ENCODE data around the gene PLAAT2.
"Not testable (repeated sequence)": the region's sequence is repeated elsewhere in the genome, so short reads cannot be mapped to it uniquely, and the experiment has no call there.

Gene PLAAT2

DNA sequence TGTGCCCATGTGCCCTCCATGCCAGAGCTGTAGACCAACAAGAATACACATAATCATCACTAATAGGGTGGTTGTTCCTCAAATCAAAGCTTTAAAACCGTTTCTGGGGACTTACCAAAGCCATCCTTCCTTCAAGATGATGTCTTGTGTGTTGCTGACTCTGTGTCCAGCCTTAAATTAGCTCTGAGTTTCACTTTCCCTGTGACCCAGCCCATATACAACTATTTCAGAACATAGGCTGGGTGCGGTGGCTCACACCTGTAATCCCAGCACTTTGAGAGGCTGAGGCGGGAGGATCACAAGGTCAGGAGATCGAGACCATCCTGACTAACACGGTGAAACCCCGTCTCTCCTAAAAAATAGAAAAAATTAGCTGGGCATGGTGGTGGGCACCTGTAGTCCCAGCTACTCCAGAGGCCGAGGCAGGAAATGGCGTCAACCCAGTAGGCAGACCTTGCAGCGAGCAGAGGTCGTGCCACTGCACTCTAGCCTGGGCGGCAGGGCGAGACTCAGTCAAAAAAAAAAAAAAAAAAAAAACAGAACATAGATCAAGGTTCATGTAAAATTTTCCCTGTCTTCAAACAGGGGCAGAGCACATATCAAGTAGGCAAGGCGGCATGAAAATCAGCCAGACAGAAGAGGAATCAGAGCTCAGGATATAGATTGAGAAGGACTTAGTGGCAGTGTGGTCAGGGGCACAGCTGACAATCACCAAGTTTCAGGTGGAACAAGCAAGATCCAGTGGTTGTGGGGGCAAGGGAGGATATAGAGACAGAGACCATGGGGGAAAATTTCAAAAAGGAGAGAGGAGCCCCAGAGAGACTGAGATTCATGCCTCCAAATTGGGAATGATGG, at the start of gene PLAAT2:
PLAAT2 (minus strand) TSS at position 179 of the 855 bp plus-strand sequence; CDS start at position 124, 55 bp downstream.
- DNase-seq, result no peak

GRCh38 chr11:63612181-63612580, 49.0 kb upstream of the PLAAT2 start:
- no peak for DNase-seq

DNA sequence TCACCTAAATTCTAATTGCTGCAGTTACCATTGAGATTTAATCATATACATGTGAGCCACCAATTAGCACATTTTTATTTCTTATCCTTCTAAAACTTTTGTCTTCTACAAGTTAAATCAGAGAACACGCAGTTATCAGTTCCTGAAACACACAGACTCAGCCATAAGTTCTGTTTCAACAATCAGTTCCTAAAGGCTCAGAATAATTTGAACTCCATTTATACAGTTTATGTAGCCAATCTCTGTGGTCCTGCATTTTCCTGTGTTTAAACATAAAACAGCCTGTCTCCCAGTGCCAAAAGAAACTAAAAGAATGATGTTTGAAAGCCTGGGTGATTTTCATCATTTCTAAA, 48.2 kb upstream of the PLAAT2 start:
- DNase-seq, result no peak

DNA sequence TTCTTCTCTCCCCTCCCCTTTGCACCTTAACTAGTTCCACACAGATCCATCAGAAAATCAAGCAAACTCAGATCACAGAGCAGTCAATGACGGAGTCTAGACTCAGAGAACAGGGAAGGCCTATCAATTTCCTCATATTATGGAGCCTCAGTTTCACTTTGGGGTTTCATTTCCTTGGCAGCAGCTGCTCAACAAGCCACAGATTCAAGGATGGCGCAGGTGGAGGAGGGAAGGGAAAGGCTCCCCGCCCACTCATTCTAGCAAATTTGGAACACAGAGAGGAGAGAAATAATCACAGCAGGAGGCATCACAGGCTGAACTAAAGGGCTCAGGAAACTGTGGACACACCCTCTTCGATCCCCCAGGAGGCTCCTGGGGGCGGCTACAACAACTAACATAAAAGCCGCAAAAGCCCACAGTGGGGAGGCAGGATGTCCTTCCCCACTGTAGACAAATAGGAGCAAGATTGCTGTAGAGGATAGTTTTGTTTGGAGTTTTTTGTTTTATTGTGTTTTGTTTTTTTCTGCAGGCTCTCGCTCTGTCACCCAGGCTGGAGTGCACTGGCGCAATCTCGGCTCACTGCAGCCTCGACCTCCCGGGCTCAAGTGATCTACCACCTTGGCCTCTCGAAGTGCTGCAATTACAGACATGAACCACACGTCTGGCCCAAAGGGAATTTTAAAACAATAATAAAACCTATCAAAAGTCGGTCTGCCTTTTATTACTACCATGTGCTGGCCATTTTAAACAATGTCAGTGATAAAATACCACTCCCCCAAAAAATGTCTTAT, 47.6 kb upstream of the PLAAT2 start:
- peak; percentile 70 for DNase-seq

- DNase-seq, result no peak
These were observed 46.9 kb upstream of the PLAAT2 start for GRCh38 chr11:63609971-63610580.

GRCh38 chr11:63609536-63609935, 46.4 kb upstream of the PLAAT2 start:
- no peak for DNase-seq

GRCh38 chr11:63608353-63609345, 45.5 kb upstream of the PLAAT2 start:
- no peak for DNase-seq

GRCh38 chr11:63603180-63603518, 40.0 kb upstream of the PLAAT2 start:
- no peak for DNase-seq

- not testable (repeated sequence) for DNase-seq
These were observed 39.4 kb upstream of the PLAAT2 start for GRCh38 chr11:63602290-63603179.

GRCh38 chr11:63599211-63600122, 36.3 kb upstream of the PLAAT2 start:
- DNase-seq, result no peak

DNA sequence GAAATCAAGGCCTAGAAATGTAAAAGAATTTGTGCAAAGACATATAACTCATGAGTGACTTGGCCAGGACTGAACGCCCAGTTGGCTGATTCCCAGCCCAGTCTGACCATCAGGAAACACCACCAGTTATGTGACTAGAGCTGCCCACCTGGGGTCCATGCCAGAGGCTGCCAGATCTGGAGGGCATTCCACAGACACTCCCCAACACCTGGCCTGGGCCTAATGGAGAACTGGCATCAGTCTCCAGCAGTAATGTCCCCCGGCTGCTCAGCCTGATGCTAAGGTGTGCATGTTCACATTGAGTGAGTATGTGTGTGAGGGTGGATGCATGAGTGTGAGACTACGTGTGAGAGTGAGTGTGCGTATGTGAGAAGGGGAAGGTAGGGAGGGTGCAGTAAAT, 35.4 kb upstream of the PLAAT2 start:
- no peak for DNase-seq

- no peak for DNase-seq
These were observed 32.1 kb upstream of the PLAAT2 start for GRCh38 chr11:63595296-63595695.

GRCh38 chr11:63592975-63593395, 29.8 kb upstream of the PLAAT2 start:
- DNase-seq, result peak; percentile 7

GRCh38 chr11:63590024-63590788, 27.0 kb upstream of the PLAAT2 start:
- no peak for DNase-seq

DNA sequence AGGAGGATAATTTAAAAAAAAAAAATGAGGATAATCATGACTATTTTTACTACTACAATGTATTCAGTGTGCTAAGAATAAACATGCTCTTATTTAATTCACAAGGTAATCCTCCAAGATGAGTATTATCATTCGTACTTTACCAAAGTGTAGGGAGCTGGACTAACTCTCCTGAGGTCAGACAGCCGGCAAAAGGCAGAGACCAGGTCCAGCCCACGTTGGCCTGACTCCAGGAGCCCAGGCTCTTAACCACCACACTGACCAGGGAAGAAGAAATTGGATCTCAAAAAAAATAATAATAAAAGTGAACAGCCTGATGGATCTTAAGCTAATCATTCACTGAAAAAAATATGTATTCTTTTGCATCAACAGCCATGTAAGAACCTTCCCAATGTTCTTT, 25.8 kb upstream of the PLAAT2 start:
- DNase-seq, result no peak

- no peak for DNase-seq
These were observed 23.4 kb upstream of the PLAAT2 start for GRCh38 chr11:63586451-63587166.

DNA sequence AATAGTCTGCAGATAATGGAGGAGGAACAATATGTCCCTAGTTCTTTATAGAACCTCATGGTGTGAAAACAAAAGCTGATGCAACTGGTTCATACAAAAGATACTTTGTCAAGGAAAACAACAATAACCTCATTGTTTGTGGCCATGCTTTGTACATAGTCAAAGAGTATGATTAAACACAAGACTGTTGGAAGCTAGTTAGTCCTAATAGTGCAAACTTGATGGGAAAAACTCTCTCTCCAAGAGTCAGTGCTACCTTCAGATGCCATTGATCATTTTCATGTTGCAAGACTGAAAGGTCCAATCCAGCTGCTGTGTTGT, 20.1 kb upstream of the PLAAT2 start:
- DNase-seq, result no peak

- not testable (repeated sequence) for DNase-seq
These were observed 18.0 kb upstream of the PLAAT2 start for GRCh38 chr11:63581224-63581623.

- not testable (repeated sequence) for DNase-seq
These were observed 15.7 kb upstream of the PLAAT2 start for GRCh38 chr11:63578882-63579281.
